DND-41 (cell line): Measurements from ENCODE around the gene RRM1.

Experiments
- CTCF ChIP-seq: IDR thresholded peaks from 2 replicates; pipeline ENCODE4 v1.5.1; 2012; ENCODE audit warnings: borderline replicate concordance, low read length, moderate library complexity, mild to moderate bottlenecking; ENCODE audit not compliant: poor library complexity, severe bottlenecking; ENCODE audit errors: extremely low read depth
- EZH2 ChIP-seq: IDR thresholded peaks from 3 replicates; pipeline ENCODE4 v1.6.1; 2012; ENCODE audit warnings: borderline replicate concordance, low read depth, mild to moderate bottlenecking, moderate library complexity, low read length, inconsistent platforms; ENCODE audit not compliant: severe bottlenecking

DNA sequence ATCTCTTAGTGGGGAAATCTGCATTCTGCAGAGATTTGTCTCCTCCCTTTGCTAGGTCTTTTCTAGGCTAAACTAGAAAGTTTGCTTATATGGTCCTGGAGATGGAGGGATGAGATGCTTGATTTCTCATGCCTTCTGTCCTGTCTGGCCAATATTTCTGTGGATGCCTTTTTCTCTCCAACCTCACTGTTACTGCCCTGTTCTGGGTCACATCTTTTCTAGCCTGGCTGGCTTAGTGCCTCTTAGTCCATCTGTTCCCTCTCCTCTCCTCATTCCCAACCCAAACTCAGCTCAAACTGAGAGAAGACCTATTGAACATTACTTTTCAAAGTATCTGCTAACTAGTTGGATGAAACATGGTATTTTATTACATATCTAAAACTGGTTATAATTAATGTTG is 62.0 kb downstream of the RRM1 start:
- TF ChIP-seq CTCF (no peak), EZH2 (no peak)
